ENCODE data around the gene WDFY4. TPM values are rescaled to one million over a fixed set of nuclear protein-coding genes. Genes with fewer than 3 reads are reported as not detected.

The WDFY4 gene
- polyA plus RNA-seq, 1 of the 3 experiments (the other 2 are of a cell fraction): not detected

DNA sequence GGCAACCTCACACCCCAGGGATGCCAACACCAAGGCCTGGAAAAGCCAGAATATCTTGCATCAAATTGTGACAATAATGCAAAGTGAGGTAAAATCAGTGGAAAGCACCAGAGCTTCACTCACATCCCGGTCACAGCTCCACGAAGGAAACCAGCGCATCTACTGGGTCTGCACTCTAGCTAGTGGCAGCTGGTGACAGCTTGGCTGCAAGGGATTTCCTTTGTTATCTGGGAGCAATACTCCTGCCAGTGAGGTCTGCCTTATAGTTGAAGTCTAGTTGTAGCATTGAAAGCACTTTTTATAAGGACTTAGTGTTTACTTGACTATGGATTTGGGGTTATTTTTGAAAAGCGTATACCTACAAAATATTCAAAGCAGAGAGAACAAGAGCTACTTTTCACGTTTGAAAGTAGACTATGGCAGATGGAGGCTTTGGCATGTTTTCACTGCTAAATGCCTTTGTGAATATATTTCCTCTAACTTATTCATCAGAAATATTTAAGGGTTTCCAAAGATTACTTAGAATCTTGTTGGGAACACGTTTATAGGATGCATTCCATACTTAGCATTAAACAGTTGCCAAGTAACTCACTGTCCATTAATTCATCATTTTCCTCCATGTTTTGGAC is 26.1 kb downstream of the WDFY4 start:
- H3F3A ChIP-seq (replicated peaks; ENCODE audit: insufficient read depth): no peaks in the 10 kb centered on the region
- WGBS (ENCODE audit: low lambda C conversion rate): 45% methylated on average over 6 of the region's 6 CpGs
- no peak overlapping the region for H2AFZ ChIP-seq (ENCODE audit: low read depth)
- H3K27me3 ChIP-seq (ENCODE audit: insufficient read depth): no peaks in the 10 kb centered on the region
- no peaks in the 10 kb centered on the region for H3K4me1 ChIP-seq (ENCODE audit: control insufficient read depth in 1 of 2, insufficient read depth in 2 of 2, low read depth in 1 of 2, low read length in 1 of 2)
- H3K4me3 ChIP-seq (ENCODE audit: low read depth in 2 of 2, low read length in 1 of 2): no peak overlapping the region
- no peak for DNase-seq
- no peaks in the 10 kb centered on the region for H3K9me2 ChIP-seq
- H3K9ac ChIP-seq: no peak overlapping the region
- CTCF ChIA-PET: interaction anchor here (0.9 to 1.0 kb wide), 2 partner anchors 55 to 56 kb away, joined by 3 read pairs; no protein-coding TSS in a partner anchor
- TF ChIP-seq RXRA (IDR thresholded peaks at IDR 0.05; ENCODE audit: borderline replicate concordance, low read depth): no peak
- TF ChIP-seq, protein P1, sequence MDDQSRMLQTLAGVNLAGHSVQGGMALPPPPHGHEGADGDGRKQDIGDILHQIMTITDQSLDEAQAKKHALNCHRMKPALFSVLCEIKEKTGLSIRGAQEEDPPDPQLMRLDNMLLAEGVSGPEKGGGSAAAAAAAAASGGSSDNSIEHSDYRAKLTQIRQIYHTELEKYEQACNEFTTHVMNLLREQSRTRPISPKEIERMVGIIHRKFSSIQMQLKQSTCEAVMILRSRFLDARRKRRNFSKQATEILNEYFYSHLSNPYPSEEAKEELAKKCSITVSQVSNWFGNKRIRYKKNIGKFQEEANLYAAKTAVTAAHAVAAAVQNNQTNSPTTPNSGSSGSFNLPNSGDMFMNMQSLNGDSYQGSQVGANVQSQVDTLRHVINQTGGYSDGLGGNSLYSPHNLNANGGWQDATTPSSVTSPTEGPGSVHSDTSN (IDR thresholded peaks at IDR 0.05): no peak
- TF ChIP-seq FOXJ3 (CRISPR knock-in tag; IDR thresholded peaks at IDR 0.05): no peak
- TF ChIP-seq CHD2 (IDR thresholded peaks at IDR 0.05; ENCODE audit: low read length, partially characterized antibody): no peak
- TF ChIP-seq TEAD4 (IDR thresholded peaks at IDR 0.05; ENCODE audit: borderline replicate concordance, insufficient read depth): no peak
- TF ChIP-seq NRF1 (IDR thresholded peaks at IDR 0.05; ENCODE audit: low read depth, low read length): no peak
- TF ChIP-seq, protein P2, sequence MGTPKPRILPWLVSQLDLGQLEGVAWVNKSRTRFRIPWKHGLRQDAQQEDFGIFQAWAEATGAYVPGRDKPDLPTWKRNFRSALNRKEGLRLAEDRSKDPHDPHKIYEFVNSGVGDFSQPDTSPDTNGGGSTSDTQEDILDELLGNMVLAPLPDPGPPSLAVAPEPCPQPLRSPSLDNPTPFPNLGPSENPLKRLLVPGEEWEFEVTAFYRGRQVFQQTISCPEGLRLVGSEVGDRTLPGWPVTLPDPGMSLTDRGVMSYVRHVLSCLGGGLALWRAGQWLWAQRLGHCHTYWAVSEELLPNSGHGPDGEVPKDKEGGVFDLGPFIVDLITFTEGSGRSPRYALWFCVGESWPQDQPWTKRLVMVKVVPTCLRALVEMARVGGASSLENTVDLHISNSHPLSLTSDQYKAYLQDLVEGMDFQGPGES (IDR thresholded peaks at IDR 0.05; ENCODE audit: low read depth, low read length): no peak
- TF ChIP-seq FOXM1 (IDR thresholded peaks at IDR 0.05; ENCODE audit: low read depth): no peak
- no peak for TF ChIP-seq EP300 (IDR thresholded peaks at IDR 0.05; ENCODE audit: borderline replicate concordance in 1 of 2, low read depth in 1 of 2, low read length in 1 of 2)
- TF ChIP-seq, protein P3, sequence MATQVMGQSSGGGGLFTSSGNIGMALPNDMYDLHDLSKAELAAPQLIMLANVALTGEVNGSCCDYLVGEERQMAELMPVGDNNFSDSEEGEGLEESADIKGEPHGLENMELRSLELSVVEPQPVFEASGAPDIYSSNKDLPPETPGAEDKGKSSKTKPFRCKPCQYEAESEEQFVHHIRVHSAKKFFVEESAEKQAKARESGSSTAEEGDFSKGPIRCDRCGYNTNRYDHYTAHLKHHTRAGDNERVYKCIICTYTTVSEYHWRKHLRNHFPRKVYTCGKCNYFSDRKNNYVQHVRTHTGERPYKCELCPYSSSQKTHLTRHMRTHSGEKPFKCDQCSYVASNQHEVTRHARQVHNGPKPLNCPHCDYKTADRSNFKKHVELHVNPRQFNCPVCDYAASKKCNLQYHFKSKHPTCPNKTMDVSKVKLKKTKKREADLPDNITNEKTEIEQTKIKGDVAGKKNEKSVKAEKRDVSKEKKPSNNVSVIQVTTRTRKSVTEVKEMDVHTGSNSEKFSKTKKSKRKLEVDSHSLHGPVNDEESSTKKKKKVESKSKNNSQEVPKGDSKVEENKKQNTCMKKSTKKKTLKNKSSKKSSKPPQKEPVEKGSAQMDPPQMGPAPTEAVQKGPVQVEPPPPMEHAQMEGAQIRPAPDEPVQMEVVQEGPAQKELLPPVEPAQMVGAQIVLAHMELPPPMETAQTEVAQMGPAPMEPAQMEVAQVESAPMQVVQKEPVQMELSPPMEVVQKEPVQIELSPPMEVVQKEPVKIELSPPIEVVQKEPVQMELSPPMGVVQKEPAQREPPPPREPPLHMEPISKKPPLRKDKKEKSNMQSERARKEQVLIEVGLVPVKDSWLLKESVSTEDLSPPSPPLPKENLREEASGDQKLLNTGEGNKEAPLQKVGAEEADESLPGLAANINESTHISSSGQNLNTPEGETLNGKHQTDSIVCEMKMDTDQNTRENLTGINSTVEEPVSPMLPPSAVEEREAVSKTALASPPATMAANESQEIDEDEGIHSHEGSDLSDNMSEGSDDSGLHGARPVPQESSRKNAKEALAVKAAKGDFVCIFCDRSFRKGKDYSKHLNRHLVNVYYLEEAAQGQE (IDR thresholded peaks at IDR 0.05; ENCODE audit: low read depth, low read length): no peak
- H4K20me1 ChIP-seq (ENCODE audit: insufficient read depth): no peaks in the 10 kb centered on the region
- no peaks in the 10 kb centered on the region for H3K79me2 ChIP-seq (ENCODE audit: insufficient read depth)
- POLR2A ChIA-PET: no interaction called here
- H3K9me3 ChIP-seq: no peaks in the 10 kb centered on the region
- H3K4me2 ChIP-seq: no peak overlapping the region
- no peaks in the 10 kb centered on the region for H3K36me3 ChIP-seq (replicated peaks in 1 of 2; ENCODE audit: control insufficient read depth in 1 of 2, insufficient read depth in 2 of 2, low read length in 1 of 2)
- no peak overlapping the region for H3K27ac ChIP-seq (ENCODE audit: low read depth in 2 of 2, low read length in 1 of 2)

DNA sequence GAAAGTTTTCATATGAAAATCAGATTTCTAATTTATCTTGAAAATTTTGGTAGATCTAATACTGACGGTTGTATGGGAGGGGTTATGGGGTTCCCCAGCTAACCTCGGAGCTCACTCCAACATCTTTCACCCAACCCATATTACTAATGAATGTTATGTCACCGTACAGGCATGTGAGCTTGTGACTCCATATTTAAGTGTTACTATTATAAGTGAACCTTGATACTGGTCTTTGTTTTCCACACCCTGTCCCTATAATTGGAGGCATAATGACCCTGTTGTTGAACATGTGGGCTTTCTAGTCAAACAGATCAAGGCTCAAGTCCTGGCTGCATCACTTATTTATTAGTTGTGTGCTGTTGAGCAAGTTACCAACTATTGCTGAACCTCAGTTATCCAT is 27.2 kb downstream of the WDFY4 start:
- H3K36me3 ChIP-seq (replicated peaks in 1 of 2; ENCODE audit: control insufficient read depth in 1 of 2, insufficient read depth in 2 of 2, low read length in 1 of 2): no peaks in the 10 kb centered on the region
- no peak for DNase-seq
- ChIA-PET CTCF (interaction anchor here (1.0 kb wide), 1 partner anchor 57 kb away, joined by 3 read pairs; no protein-coding TSS in a partner anchor), POLR2A (no interaction called here)
- H4K20me1 ChIP-seq (ENCODE audit: insufficient read depth): no peaks in the 10 kb centered on the region
- H3K4me2 ChIP-seq: no peak overlapping the region
- H3K9ac ChIP-seq: no peak overlapping the region
- no peaks in the 10 kb centered on the region for H3K9me2 ChIP-seq
- no peaks in the 10 kb centered on the region for H3F3A ChIP-seq (replicated peaks; ENCODE audit: insufficient read depth)
- no peaks in the 10 kb centered on the region for H3K4me1 ChIP-seq (ENCODE audit: control insufficient read depth in 1 of 2, insufficient read depth in 2 of 2, low read depth in 1 of 2, low read length in 1 of 2)
- H3K27ac ChIP-seq (ENCODE audit: low read depth in 2 of 2, low read length in 1 of 2): no peak overlapping the region
- H3K79me2 ChIP-seq (ENCODE audit: insufficient read depth): no peaks in the 10 kb centered on the region
- 22% methylated on average over 3 of the region's 3 CpGs for WGBS (ENCODE audit: low lambda C conversion rate)
- H3K27me3 ChIP-seq (ENCODE audit: insufficient read depth): no peaks in the 10 kb centered on the region
- no peaks in the 10 kb centered on the region for H3K9me3 ChIP-seq
- no peak overlapping the region for H2AFZ ChIP-seq (ENCODE audit: low read depth)
- no peak overlapping the region for H3K4me3 ChIP-seq (ENCODE audit: low read depth in 2 of 2, low read length in 1 of 2)
- TF ChIP-seq YY1 (IDR thresholded peaks at IDR 0.05; ENCODE audit: low read depth) (no peak), RXRA (IDR thresholded peaks at IDR 0.05; ENCODE audit: borderline replicate concordance, low read depth) (no peak), RCOR1 (IDR thresholded peaks at IDR 0.05; ENCODE audit: low read length) (no peak), NRF1 (IDR thresholded peaks at IDR 0.05; ENCODE audit: low read depth, low read length) (no peak), TCF12 (IDR thresholded peaks at IDR 0.05) (no peak), FOXM1 (IDR thresholded peaks at IDR 0.05; ENCODE audit: low read depth) (no peak), TAF1 (IDR thresholded peaks at IDR 0.05; ENCODE audit: borderline replicate concordance, low read depth, low read length) (no peak), JUND (IDR thresholded peaks at IDR 0.05) (no peak), ELF1 (IDR thresholded peaks at IDR 0.05) (no peak), SIN3A (IDR thresholded peaks at IDR 0.05; ENCODE audit: borderline replicate concordance, low read depth, low read length) (no peak), MEF2A (IDR thresholded peaks at IDR 0.05; ENCODE audit: borderline replicate concordance, low read depth) (no peak), FOSL2 (IDR thresholded peaks at IDR 0.05; ENCODE audit: borderline replicate concordance, low read depth) (no peak), GATA2 (CRISPR knock-in tag; IDR thresholded peaks at IDR 0.05) (no peak)
- TF ChIP-seq, protein P4, sequence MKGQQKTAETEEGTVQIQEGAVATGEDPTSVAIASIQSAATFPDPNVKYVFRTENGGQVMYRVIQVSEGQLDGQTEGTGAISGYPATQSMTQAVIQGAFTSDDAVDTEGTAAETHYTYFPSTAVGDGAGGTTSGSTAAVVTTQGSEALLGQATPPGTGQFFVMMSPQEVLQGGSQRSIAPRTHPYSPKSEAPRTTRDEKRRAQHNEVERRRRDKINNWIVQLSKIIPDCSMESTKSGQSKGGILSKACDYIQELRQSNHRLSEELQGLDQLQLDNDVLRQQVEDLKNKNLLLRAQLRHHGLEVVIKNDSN (IDR thresholded peaks at IDR 0.05; ENCODE audit: borderline replicate concordance, low read depth): no peak
